Right atrium auricular region (tissue), 2 donors: ENCODE results near the gene UBA1. TPM values are rescaled to one million over a fixed set of nuclear protein-coding genes. Genes with fewer than 3 reads are reported as not detected.

ENCODE experiments used
- DNase-seq: peaks from one replicate; pipeline ENCODE4 v3.0.0-alpha.2; 2019; ENCODE audit warnings: low spot score
- H3K27ac ChIP-seq, 2 donors: fragments of 200-600 bp; sonication (generic); 1 replicate in 1 of 2; 2 replicates in 1 of 2; pipeline ENCODE4 v1.5.1; 2016 to 2019
- H3K27me3 ChIP-seq, 2 donors: fragments of 200-600 bp; sonication (generic); one replicate each; pipeline versions ENCODE4 v1.5.1 to v1.6.0; 2017 to 2019
- H3K36me3 ChIP-seq: fragments of 200-600 bp; sonication (generic); one replicate; pipeline ENCODE4 v1.5.1; 2016
- H3K4me1 ChIP-seq, 2 donors: fragments of 200-600 bp; sonication (generic); one replicate each; pipeline versions ENCODE4 v1.5.1 to v1.6.0; 2017 to 2019
- H3K4me3 ChIP-seq, 2 donors: fragments of 200-600 bp; sonication (generic); 1 replicate in 1 of 2; 2 replicates in 1 of 2; pipeline ENCODE4 v1.5.1; 2017 to 2019; ENCODE audit warnings: mild to moderate bottlenecking in 1 of 2, moderate library complexity in 1 of 2
- H3K9me3 ChIP-seq, 2 donors: fragments of 200-600 bp; sonication (generic); one replicate each; pipeline ENCODE4 v1.5.1; 2019
- CTCF ChIP-seq, 2 donors: fragments of 200-600 bp; sonication (generic); IDR thresholded peaks; one replicate each; pipeline ENCODE4 v1.5.1; 2019; ENCODE audit warnings: antibody characterized with exemption in 2 of 2
- total RNA-seq, 2 donors: library from RNA; depleted of rRNA; stranded (reverse); fragments of >200 nt; gene quantifications; one replicate each; pipeline ENCODE4 v1.1.0, GENCODE V29; 2016

The UBA1 gene
- total RNA-seq, 2 donors from 2014 or later = 102 to 136 TPM

- no peak for TF ChIP-seq CTCF (IDR thresholded peaks at IDR 0.05)
- peak overlapping the region in 1 of 2 donors; percentile 63 for H3K27ac ChIP-seq
- no peak for DNase-seq
- no peaks in the 10 kb centered on the region for H3K27me3 ChIP-seq
- peaks cover 0 to 10% of the 10 kb centered on the region in 2 donors for H3K4me1 ChIP-seq
- H3K4me3 ChIP-seq = no peak overlapping the region
- H3K9me3 ChIP-seq = no peaks in the 10 kb centered on the region
- H3K36me3 ChIP-seq = peaks cover 61% of the 10 kb centered on the region
Observed at GRCh38 chrX:47180346-47180745, 13.3 kb upstream of the UBA1 start.

DNA sequence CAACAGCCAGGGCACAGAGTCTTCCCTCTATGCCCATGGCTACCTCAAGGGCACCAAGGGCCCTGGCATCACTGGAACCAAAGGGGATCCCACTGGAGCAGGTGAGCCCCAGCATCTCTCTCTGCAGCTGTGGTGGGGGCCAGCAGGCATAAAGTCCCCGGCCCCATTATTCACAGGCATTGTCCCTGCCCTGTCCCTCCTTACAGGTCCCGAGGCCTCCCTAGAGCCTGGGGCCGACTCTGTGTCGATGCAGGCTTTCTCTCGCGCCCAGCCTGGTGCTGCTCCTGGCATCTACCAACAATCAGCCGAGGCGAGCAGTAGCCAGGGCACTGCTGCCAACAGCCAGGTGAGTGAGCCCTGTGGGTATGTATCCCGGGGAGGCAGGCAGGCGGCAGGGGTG, 12.3 kb upstream of the UBA1 start:
- no peaks in the 10 kb centered on the region for H3K9me3 ChIP-seq
- H3K27ac ChIP-seq = no peak overlapping the region
- no peak for DNase-seq
- H3K4me1 ChIP-seq = peaks cover 0 to 10% of the 10 kb centered on the region in 2 donors
- H3K27me3 ChIP-seq = no peaks in the 10 kb centered on the region
- no peak for TF ChIP-seq CTCF (IDR thresholded peaks at IDR 0.05)
- no peak overlapping the region for H3K4me3 ChIP-seq
- H3K36me3 ChIP-seq = peaks cover 63% of the 10 kb centered on the region

GRCh38 chrX:47182106-47182700, 11.4 kb upstream of the UBA1 start:
- Histone ChIP-seq H3K4me3 (no peak overlapping the region), H3K4me1 (peaks cover 0 to 10% of the 10 kb centered on the region in 2 donors), H3K27me3 (no peaks in the 10 kb centered on the region), H3K9me3 (no peaks in the 10 kb centered on the region), H3K36me3 (peaks cover 55% of the 10 kb centered on the region), H3K27ac (no peak overlapping the region)
- no peak for DNase-seq
- TF ChIP-seq CTCF (IDR thresholded peaks at IDR 0.05) = no peak

- H3K4me3 ChIP-seq = no peak overlapping the region
- H3K9me3 ChIP-seq = no peaks in the 10 kb centered on the region
- peaks cover 43% of the 10 kb centered on the region for H3K36me3 ChIP-seq
- no peak for DNase-seq
- no peak overlapping the region for H3K27ac ChIP-seq
- no peaks in the 10 kb centered on the region for H3K27me3 ChIP-seq
- TF ChIP-seq CTCF (IDR thresholded peaks at IDR 0.05) = no peak
- peaks cover 0 to 3% of the 10 kb centered on the region in 2 donors for H3K4me1 ChIP-seq
Observed at GRCh38 chrX:47184486-47184885, 9.1 kb upstream of the UBA1 start.

DNA sequence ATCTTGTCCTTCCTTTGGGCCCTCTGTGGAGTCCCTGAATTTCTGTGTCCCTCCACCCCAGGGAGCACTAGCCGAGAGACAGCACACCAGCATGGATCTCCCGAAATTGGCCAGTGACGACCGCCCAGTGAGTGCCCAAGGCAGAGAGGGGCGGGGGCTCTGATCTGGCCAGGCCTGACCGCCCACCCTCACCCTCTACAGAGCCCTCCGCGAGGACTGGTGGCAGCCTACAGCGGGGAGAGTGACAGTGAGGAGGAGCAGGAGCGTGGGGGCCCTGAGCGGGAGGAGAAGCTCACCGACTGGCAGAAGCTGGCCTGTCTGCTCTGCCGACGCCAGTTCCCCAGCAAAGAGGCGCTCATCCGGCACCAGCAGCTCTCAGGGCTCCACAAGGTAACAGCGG, 8.4 kb upstream of the UBA1 start:
- TF ChIP-seq CTCF (IDR thresholded peaks at IDR 0.05) = no peak
- DNase-seq = no peak
- no peaks in the 10 kb centered on the region for H3K4me1 ChIP-seq
- H3K27ac ChIP-seq = no peak overlapping the region
- no peaks in the 10 kb centered on the region for H3K9me3 ChIP-seq
- no peaks in the 10 kb centered on the region for H3K27me3 ChIP-seq
- peaks cover 43% of the 10 kb centered on the region for H3K36me3 ChIP-seq
- no peak overlapping the region for H3K4me3 ChIP-seq
